ENCODE data around the gene QRFP.

Gene QRFP

DNA sequence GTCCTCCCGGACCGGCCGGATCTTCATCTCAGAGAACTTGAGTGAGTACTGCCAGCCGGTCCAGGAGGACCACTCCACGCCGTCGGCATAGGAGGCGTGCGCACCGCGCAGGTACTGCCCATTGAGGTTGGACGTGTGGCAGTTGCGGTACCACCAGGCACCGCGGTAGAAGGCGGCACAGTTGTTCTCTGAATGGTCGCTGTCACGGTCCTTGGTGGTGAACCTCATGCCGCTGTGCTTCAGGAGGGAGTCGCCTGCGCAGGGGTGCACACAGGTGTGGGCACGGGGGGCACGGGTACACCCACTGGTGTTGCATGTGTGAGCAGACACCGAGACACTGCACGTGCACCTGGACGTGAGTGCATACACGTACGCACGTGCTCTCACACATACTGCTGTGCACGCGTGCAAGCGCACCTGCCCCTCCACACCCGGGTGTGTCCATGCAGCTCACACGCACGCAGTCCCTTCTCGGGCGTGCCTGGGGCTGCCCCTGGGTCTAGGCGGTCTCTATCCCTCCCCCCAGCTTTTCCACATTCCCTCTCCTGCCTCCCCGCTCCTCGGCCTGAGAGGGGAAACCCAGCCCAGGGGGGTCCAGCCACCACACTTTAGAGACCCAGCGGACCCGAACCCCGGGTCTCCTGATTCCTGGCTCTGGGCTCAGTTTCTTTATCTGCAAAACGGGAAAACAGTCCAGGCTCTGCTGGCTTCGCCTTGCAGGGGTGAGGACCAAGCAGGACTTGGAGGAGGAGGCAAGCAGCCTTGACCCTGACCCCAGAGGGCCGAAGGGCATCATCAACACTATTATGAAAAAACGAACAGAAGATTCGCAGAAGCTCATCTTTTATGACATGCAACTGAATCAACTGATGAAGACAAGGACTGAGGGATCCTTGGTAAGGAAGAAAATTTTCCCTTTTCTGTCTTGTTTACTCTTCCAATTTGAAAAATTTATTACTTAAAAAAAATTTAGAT, 7.7 kb upstream of the QRFP start:
- DNase-seq: no peak

DNA sequence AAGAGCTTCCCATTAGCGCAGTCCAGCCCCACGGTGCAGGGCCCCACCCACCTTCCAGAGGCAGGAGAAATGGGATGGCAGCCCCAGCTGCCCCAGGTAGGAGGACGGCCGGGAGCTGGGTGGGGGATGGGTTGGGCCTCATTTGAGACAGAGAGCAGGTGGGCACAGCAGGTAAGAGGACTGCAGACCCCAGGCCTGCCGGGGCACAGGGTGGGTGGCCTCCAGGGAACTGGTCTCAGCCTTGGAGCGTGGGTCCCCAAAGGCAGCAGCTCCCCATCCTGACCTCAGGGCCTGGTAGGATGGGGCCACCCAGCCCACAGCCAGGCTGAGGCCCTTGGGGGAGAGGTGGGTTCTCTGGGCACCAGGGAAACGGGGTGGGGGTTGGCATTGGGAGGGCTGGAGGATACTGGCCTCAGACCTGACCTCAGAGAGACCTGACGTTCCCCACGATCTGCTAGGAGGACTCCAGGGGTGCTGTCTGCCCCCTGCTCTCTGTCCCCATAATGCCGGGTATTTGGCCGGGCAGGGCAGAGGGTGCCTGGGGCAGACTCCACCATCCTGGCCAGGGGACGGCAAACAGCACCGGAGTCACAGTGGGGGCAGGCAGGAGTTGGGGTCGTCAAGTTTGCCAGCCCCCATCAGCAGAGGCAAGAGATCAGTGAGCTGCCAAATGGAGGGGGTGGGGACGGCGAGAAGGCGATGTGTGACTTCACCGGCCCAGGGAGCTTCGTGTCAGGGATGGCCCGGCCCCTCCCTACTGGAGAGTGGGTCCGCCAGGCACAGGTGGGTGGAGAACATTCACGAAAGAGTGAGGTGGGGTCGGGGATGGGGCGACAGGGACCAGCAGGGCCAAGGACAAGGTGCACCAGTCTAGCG, 6.8 kb upstream of the QRFP start:
- DNase-seq: no peak

GRCh38 chr9:130902204-130903185, 5.9 kb upstream of the QRFP start:
- no peak for DNase-seq

DNA sequence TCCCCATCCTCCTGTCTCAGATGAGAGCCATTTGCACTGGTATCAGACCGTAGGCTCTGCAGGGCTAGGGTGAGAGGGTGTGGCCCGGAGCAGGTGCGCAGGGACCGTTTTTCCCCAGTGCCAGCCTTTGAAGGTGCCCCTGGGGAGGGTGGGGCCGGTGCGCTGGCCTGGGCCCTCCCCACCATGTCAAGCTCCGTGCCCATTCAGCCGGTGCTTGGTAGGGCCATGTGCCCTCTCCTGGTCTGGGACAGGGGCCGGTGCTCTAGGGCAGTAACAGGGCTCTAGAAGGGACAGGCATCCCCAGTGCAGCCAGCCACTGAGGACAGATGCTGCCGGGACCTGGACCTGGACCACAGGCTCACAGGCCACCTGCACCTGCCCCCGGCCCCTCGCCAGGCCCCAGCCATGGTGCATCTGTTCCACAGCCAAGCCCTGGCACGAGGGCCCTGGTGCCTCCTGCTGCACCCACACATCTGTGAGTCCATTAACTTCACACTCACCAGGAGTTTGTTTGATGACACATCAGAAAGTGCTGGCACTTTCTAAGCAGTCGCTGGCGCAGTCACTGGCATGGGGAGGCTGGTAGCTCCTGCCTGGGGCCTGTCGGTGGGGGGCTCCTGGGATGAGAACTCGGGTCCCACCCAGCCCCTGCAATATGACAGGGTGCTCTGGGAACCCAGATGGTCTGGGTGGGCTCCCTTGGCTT, 5.0 kb upstream of the QRFP start:
- no peak for DNase-seq

DNA sequence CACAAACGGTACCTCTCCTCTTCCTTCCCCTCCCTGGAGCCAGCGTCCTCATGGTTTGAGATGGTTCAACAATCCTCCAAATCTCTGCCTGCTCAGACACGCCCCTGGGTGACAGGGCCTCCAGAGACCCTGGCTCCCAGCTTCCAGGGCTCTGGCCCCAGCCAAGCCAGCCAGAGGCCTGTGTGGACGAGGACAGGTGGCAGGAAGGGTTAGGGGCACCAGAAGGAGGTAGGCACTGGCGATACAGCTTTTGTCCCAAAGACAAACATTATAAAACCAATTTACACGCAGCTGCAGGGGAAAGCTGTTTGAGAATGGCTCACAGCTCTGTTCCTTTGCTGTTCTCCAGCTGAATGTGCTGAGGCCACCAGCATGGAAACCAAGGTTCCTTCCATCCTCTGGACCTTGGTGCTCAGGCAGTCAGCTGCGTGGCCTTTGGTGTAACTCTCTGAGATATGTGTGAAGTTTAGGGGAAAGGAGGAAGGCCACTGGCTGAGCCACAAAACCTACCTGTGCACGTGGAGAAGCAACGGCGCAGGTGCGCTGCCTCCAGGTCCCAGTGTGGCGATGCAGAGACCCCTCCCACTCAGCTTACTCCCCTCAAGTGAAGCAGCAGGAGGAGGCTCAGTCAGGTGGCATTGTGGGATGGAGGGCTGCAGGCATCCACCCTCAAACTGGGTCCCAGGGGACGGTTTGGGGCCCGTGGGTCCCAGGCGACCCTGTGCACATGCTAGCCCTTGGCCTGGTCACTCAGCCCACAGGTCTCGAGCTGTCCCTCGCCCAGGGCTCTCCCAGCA, 4.3 kb upstream of the QRFP start:
- no peak for DNase-seq

DNA sequence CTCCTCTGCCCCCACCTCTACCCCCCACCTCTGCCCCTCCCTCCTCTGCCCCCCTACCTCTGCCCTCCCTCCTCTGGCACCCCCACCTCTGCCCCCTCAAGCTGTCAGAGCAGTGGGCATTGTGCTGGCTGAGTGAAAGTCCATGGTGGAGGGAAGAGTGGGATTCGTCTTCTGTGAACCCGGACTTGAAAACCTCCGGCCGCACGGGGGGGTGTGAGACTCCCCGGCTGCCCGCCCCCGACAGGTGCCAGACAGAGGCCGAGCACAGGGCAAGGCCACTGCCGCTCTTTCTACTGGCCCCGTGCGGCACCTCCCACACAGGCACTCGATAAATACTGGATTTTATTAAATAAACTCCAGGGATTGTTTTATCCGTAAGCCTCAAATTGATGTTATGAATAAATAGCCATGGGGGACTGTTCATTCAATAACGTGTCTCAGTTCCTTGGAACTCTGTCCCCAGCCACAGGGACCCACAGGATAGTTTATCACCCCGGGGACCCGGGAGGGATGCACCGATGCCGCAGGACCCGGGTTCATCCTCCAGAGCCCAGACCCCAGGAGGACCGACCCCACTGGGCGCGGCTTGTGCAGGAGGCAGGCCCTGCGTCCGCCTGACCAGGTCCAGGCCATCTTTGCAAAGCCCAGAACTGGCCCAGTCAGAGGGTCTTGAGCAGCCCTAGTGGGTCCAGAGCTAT, 2.6 kb upstream of the QRFP start:
- no peak for DNase-seq

- no peak for DNase-seq
These were observed 1.9 kb upstream of the QRFP start for GRCh38 chr9:130898552-130898852.

GRCh38 chr9:130897848-130898551, 1.4 kb upstream of the QRFP start:
- no peak for DNase-seq

DNA sequence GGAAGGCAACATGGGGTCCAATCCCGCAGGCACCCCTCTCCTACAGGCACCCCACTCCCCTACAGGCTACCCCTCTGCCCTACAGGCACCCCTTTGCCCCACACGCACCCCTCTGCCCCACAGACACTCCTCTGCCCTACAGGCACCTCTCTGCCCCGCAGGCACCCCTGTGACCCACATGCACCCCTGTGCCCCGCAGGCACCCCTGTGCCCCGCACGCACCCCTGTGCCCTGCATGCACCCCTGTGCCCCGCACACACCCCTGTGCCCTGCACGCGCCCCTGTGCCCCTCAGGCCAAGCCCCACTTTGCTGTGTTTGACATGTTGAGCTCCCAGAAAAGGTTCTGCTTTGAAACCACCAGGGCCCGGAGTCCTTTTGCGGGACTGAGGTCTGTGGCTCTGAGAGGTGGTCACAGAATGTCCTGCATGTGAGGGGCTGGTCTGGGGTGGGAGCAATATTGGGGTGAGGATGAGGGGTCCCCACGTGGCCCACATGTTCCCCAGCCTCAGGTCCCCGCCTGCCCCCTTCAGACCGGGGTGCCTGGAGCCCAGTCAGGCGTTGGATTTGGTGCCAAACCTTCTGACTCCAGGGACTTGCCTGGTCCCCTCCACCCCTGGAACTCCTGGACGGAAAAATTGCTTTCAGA, 616 bp upstream of the QRFP start:
- DNase-seq: no peak

DNA sequence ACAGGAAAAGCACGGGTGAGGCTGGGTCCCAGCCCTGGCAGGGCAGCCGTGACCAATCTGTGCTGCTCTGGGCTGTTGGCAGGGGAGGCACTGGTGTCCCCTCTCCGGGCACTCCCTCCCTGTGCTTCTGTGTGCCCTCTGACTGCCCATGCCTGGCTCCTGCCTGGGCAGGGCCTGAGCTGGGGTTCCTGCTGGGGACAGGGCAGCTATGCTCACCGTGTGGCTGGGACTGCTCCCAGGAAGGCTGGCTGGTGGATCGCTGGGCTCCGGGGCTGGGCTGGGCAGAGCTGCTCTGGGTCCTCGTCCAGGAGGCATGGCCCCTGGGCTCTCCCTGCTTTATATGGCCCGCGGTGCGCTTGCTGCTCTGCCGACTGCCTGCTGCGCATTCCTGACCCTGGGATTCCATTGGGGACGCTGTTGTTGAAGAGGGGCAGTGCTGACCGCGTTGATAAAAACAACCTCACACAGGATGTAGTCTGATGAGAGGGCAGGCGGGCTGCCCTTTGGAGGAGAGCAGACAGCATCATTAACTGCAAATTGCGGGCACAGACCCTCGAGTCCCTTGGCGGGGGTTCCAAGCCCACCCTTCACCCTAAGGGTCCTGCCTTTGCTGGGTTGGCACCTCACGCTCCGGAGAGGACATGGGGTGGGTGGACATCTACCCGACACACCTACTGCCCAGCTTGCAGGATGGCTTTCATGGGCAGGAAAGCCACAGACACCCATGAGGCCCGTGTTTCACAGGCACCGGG, 955 bp downstream of the QRFP start:
- no peak for DNase-seq

DNA sequence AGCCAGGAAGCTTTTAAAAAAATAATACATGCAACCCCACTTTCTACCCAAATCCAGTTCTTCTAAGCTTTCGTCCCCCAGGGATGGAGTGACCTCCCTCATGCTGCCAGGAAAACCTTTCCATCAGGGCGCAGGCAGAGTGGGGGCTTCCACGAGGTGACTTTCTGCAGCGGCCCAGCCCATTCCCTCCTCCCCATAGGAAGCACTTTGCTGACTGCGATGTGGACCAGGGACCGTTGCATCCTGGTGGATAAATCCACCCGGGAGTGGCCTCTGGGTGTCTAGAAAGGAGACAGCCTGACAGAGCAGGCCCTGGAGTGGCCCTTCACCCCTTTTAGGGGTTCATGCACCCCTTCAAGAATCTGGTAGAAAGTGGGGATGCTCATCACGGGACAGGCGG, 1.6 kb downstream of the QRFP start:
- DNase-seq: no peak

DNA sequence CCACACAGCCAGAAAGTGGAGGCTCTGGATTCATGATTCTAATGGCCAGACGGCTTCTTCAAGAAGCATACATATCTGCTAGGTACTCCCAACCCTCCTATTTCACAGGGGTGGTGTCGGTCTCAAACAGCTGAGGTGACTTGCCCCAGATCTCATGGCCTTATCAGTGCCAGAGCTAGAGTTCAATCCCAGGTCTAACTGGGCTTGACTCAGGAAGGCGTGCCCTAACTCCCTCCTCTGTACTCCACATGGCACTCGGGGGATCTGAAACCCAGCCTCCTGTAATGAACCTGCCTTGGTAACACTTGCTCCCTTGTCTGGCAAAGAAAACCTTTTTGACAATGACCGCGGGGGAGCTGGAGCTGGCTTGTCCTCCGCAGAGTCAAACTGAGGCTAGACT, 2.1 kb downstream of the QRFP start:
- no peak for DNase-seq

- DNase-seq: no peak
These were observed 3.1 kb downstream of the QRFP start for GRCh38 chr9:130893341-130894101.

- DNase-seq: no peak
These were observed 3.9 kb downstream of the QRFP start for GRCh38 chr9:130892477-130893304.

- DNase-seq: no peak
These were observed 4.7 kb downstream of the QRFP start for GRCh38 chr9:130891688-130892476.
